ENCODE results near the gene DCDC2B.

The DCDC2B gene

DNA sequence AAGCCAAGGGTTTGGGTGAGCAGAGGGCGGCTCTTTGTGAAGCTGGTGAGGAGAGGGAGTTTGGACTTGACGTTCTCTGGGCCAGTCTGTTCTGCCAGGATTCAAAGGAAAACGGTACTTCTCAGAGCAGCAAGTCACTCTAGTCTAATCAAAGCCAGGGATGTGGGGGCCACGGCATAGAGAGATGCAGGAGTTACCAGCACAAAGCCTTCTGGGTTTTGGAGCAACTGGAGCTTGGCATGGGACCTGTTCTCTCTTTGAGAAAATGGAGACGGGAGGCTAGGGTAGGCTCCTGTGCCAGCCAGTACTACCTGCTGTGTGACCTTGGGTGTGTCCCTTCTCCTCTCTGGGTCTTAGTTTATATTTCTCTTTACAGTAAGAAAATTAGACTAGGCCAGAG is 27.3 kb upstream of the DCDC2B start:
- H3K9ac ChIP-seq (ENCODE audit: low read length) = no peak overlapping the region
- H3K27ac ChIP-seq (ENCODE audit: low read length) = no peak overlapping the region
- no peaks in the 10 kb centered on the region for H3K27me3 ChIP-seq (ENCODE audit: control insufficient read depth, insufficient read depth, low read length)
- H3K36me3 ChIP-seq (ENCODE audit: control insufficient read depth, low read depth, low read length) = peaks cover 40% of the 10 kb centered on the region
- no peak overlapping the region for H3K4me3 ChIP-seq (ENCODE audit: low read length)
- H3K4me1 ChIP-seq (ENCODE audit: control insufficient read depth, low read depth, low read length) = peaks cover 15% of the 10 kb centered on the region
- H3K9me3 ChIP-seq (ENCODE audit: control insufficient read depth, low read depth, low read length) = no peaks in the 10 kb centered on the region

DNA sequence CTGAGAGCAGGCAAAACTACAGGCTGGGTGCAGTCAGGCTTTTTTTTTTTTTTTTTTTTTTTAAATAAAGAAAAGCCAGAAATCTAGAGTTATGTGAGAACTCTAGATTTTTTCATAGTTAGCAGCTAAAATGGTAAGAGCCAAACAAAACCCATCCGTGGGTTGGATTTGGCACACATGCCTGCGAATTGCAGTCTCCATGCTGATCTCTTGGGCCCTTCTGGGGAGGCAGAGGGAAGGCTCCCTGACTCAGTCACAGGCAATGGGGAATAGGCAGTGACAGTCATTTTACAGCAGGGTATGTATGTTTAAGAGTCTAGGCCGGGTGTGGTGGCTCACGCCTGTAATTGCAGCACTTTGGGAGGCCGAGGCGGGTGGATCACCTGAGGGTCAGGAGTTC is 26.8 kb upstream of the DCDC2B start:
- peaks cover 43% of the 10 kb centered on the region for H3K36me3 ChIP-seq (ENCODE audit: control insufficient read depth, low read depth, low read length)
- no peak overlapping the region for H3K27ac ChIP-seq (ENCODE audit: low read length)
- H3K4me3 ChIP-seq (ENCODE audit: low read length) = no peak overlapping the region
- H3K9ac ChIP-seq (ENCODE audit: low read length) = no peak overlapping the region
- no peaks in the 10 kb centered on the region for H3K9me3 ChIP-seq (ENCODE audit: control insufficient read depth, low read depth, low read length)
- peaks cover 15% of the 10 kb centered on the region for H3K4me1 ChIP-seq (ENCODE audit: control insufficient read depth, low read depth, low read length)
- no peaks in the 10 kb centered on the region for H3K27me3 ChIP-seq (ENCODE audit: control insufficient read depth, insufficient read depth, low read length)

DNA sequence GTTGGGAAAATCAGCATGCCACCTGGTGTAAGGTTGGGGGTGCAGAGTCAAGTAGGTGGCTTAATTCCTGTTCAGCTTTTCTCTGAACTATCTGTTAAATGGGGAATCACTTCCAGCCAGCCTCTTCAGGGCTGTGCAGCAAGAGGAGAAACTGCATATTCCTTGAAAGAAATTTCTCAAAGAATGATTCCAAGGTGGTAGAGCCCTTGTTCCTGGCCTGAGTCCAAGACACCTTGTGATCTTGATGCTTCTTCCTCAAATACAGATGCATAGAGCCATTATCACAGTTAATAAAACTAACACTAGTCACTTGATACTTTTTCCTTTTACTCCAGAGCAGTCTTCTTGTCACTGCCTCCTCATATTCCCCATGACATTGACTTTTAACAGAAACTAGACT is 24.2 kb upstream of the DCDC2B start:
- H3K36me3 ChIP-seq (ENCODE audit: control insufficient read depth, low read depth, low read length) = peaks cover 68% of the 10 kb centered on the region
- H3K9ac ChIP-seq (ENCODE audit: low read length) = no peak overlapping the region
- H3K27ac ChIP-seq (ENCODE audit: low read length) = no peak overlapping the region

DNA sequence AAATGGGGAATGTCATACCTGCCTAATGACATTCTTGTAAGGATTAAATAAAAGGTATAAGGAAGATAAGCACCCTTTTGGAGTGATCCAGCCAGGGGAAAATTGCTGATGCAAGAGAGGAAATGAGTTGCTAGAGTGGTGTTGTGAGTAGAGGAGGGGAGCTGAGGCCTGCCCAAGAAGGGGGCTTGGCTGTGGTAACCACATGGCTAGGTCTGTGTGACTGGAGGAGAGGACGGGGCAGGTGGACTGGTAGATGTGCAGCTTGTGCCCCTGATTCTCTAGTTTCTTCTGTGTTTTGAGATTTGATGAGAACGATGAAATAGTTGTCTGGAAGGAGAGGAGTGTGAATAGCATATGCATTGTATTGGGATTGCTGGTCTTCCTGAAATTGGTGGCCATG is 22.8 kb upstream of the DCDC2B start:
- Histone ChIP-seq H3K4me1 (ENCODE audit: control insufficient read depth, low read depth, low read length) (peaks cover 1% of the 10 kb centered on the region), H3K27ac (ENCODE audit: low read length) (no peak overlapping the region), H3K4me3 (ENCODE audit: low read length) (no peak overlapping the region), H3K9me3 (ENCODE audit: control insufficient read depth, low read depth, low read length) (no peaks in the 10 kb centered on the region), H3K9ac (ENCODE audit: low read length) (no peak overlapping the region), H3K27me3 (ENCODE audit: control insufficient read depth, insufficient read depth, low read length) (no peaks in the 10 kb centered on the region), H3K36me3 (ENCODE audit: control insufficient read depth, low read depth, low read length) (peaks cover 79% of the 10 kb centered on the region)

More for the DNA sequence above, 24.2 kb upstream of the DCDC2B start:
- H3K4me1 ChIP-seq (ENCODE audit: control insufficient read depth, low read depth, low read length) = peaks cover 7% of the 10 kb centered on the region
- no peak overlapping the region for H3K4me3 ChIP-seq (ENCODE audit: low read length)
- H3K9me3 ChIP-seq (ENCODE audit: control insufficient read depth, low read depth, low read length) = no peaks in the 10 kb centered on the region
- H3K27me3 ChIP-seq (ENCODE audit: control insufficient read depth, insufficient read depth, low read length) = no peaks in the 10 kb centered on the region

DNA sequence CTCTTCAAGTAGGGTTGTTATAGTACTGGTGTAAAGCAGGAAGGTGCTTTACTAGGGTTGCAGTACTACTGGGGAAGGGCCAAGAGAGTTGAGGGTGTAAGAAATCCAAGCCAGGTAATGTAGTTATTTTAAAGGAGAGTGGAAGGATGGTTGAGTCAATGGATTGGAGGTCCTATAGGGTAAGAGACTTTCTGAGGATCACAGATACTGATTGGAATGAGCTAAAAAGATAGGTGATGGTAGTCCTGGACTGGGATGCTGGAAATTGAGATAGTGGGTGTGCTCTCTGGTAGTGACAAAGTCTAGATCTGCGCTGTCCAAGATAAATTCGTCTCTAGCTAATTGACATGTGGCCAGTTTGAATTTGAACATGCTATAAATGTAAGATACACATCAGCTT is 22.4 kb upstream of the DCDC2B start:
- Histone ChIP-seq H3K4me3 (ENCODE audit: low read length) (no peak overlapping the region), H3K27me3 (ENCODE audit: control insufficient read depth, insufficient read depth, low read length) (no peaks in the 10 kb centered on the region), H3K27ac (ENCODE audit: low read length) (no peak overlapping the region), H3K9ac (ENCODE audit: low read length) (no peak overlapping the region), H3K4me1 (ENCODE audit: control insufficient read depth, low read depth, low read length) (no peaks in the 10 kb centered on the region), H3K9me3 (ENCODE audit: control insufficient read depth, low read depth, low read length) (no peaks in the 10 kb centered on the region), H3K36me3 (ENCODE audit: control insufficient read depth, low read depth, low read length) (peaks cover 79% of the 10 kb centered on the region)

DNA sequence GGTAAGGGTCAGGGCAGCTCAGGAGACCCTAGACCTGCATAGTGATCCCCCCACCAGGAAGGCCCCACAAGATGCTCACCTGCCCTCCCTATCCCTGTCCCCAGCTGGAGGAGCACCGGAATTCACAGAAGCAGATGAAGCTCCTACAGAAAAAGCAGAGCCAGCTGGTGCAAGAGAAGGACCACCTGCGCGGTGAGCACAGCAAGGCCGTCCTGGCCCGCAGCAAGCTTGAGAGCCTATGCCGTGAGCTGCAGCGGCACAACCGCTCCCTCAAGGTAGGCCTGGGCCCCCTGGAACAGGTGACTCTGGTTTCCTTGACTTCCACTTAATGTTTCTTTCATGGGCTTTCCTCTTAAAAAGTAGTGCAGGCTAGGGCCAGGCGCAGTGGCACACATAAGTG is 21.0 kb upstream of the DCDC2B start:
- Histone ChIP-seq H3K4me3 (ENCODE audit: low read length) (no peak overlapping the region), H3K9ac (ENCODE audit: low read length) (no peak overlapping the region), H3K9me3 (ENCODE audit: control insufficient read depth, low read depth, low read length) (no peaks in the 10 kb centered on the region), H3K4me1 (ENCODE audit: control insufficient read depth, low read depth, low read length) (no peaks in the 10 kb centered on the region), H3K27me3 (ENCODE audit: control insufficient read depth, insufficient read depth, low read length) (no peaks in the 10 kb centered on the region), H3K27ac (ENCODE audit: low read length) (no peak overlapping the region), H3K36me3 (ENCODE audit: control insufficient read depth, low read depth, low read length) (peaks cover 81% of the 10 kb centered on the region)

DNA sequence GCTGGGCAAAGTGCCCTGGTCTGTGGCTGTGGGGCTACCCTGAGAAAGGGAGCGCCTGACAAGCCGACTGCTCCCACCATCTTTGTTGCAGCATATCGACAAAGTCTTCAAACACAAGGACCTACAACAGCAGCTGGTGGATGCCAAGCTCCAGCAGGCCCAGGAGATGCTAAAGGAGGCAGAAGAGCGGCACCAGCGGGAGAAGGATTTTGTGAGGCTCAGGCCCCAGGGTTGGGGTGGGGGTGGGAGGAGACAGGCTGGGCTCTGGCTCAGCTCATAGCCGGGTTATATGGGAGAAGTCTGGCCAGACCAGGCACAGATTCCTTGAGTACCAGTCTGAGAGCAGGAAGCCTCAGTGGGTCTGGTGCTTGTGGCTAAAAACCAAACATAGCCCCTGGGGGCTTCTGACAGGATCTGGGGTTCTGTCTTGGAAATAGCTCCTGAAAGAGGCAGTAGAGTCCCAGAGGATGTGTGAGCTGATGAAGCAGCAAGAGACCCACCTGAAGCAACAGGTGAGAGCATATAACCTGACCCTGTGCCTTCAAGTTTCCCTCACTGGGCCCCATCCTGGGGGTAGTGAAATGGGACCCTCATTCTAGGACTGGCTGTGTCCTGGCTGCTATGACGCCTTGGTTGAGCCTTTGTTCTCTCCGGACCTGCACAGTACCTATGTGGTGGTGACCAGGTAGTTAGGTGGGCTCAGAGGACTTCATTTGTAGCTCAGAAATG is 16.5 kb upstream of the DCDC2B start:
- H3K9me3 ChIP-seq (ENCODE audit: control insufficient read depth, low read depth, low read length) = no peaks in the 10 kb centered on the region
- H3K27me3 ChIP-seq (ENCODE audit: control insufficient read depth, insufficient read depth, low read length) = no peaks in the 10 kb centered on the region
- no peaks in the 10 kb centered on the region for H3K4me1 ChIP-seq (ENCODE audit: control insufficient read depth, low read depth, low read length)
- H3K9ac ChIP-seq (ENCODE audit: low read length) = no peak overlapping the region
- H3K4me3 ChIP-seq (ENCODE audit: low read length) = no peak overlapping the region
- H3K27ac ChIP-seq (ENCODE audit: low read length) = no peak overlapping the region
- H3K36me3 ChIP-seq (ENCODE audit: control insufficient read depth, low read depth, low read length) = peaks cover 98% of the 10 kb centered on the region

DNA sequence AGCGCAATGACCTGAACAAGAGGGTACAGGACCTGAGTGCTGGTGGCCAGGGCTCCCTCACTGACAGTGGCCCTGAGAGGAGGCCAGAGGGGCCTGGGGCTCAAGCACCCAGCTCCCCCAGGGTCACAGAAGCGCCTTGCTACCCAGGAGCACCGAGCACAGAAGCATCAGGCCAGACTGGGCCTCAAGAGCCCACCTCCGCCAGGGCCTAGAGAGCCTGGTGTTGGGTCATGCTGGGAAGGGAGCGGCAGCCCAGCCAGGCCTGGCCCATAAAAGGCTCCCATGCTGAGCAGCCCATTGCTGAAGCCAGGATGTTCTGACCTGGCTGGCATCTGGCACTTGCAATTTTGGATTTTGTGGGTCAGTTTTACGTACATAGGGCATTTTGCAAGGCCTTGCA is 13.9 kb upstream of the DCDC2B start:
- no peak overlapping the region for H3K9ac ChIP-seq (ENCODE audit: low read length)
- no peaks in the 10 kb centered on the region for H3K27me3 ChIP-seq (ENCODE audit: control insufficient read depth, insufficient read depth, low read length)
- H3K27ac ChIP-seq (ENCODE audit: low read length) = no peak overlapping the region
- no peaks in the 10 kb centered on the region for H3K9me3 ChIP-seq (ENCODE audit: control insufficient read depth, low read depth, low read length)
- H3K36me3 ChIP-seq (ENCODE audit: control insufficient read depth, low read depth, low read length) = peaks cover 82% of the 10 kb centered on the region
- H3K4me1 ChIP-seq (ENCODE audit: control insufficient read depth, low read depth, low read length) = peaks cover 13% of the 10 kb centered on the region
- H3K4me3 ChIP-seq (ENCODE audit: low read length) = no peak overlapping the region

DNA sequence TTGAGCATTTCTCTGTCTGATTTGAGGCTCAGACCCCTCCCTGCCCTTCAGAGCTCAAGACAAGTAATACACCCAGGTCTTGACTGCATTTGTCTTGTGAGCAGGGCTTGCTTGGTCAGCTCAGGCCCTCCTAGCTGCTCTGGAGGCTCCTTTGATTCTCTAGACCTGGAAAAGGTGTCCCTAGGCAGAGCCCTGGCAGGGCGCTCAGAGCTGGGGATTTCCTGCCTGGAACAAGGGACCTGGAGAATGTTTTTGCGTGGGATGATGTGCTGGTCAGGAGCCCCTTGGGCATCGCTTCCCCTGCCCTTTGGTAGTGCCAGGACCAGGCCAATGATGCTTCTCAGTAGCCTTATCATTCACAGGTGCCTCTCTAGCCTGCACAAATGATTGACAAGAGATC is 13.4 kb upstream of the DCDC2B start:
- Histone ChIP-seq H3K9me3 (ENCODE audit: control insufficient read depth, low read depth, low read length) (no peaks in the 10 kb centered on the region), H3K27ac (ENCODE audit: low read length) (no peak overlapping the region), H3K4me1 (ENCODE audit: control insufficient read depth, low read depth, low read length) (peaks cover 16% of the 10 kb centered on the region), H3K27me3 (ENCODE audit: control insufficient read depth, insufficient read depth, low read length) (no peaks in the 10 kb centered on the region), H3K9ac (ENCODE audit: low read length) (no peak overlapping the region), H3K36me3 (ENCODE audit: control insufficient read depth, low read depth, low read length) (peaks cover 76% of the 10 kb centered on the region), H3K4me3 (ENCODE audit: low read length) (no peak overlapping the region)

DNA sequence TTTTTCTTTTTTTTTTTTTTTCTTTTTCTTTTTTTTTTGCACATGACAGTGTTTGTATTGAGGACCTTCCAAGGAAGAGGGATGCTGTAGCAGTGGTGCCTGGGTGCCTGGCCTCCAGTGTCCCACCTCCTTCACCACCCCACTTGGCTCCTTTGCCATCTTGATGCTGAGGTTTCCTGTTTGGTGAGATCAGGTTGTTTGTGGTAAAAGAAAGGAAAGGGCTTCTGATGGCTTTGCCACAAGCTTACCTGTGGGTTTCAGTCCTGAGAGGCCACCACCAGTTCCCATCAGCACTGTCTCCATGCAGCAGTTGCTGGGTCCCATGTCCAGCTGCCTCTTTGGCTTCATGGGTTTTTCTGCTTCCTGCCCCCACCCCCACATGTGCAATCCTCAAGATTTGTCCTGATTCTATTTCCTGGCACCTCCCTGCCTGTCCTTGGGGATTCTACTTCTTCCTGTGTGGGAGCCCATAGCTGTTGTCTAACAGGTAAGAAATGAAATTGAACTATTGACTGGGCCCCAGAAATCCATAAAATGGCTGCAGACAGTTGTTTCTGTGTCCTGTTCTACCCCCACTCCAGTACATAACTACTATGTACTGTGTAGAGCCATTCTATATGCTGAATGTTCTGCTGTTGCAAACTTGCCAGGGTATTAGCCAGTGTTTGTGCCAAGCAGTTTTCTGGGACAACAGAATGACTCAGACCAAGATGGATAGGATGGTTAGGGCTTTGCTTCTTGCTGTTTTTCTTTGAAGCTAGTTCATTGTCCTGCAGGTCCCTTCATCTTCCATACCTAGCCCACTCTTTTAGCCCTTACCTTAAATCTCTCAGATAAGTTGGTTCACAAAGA is 12.7 kb upstream of the DCDC2B start:
- Histone ChIP-seq H3K36me3 (ENCODE audit: control insufficient read depth, low read depth, low read length) (peaks cover 70% of the 10 kb centered on the region), H3K27ac (ENCODE audit: low read length) (no peak overlapping the region), H3K4me1 (ENCODE audit: control insufficient read depth, low read depth, low read length) (peaks cover 17% of the 10 kb centered on the region)

DNA sequence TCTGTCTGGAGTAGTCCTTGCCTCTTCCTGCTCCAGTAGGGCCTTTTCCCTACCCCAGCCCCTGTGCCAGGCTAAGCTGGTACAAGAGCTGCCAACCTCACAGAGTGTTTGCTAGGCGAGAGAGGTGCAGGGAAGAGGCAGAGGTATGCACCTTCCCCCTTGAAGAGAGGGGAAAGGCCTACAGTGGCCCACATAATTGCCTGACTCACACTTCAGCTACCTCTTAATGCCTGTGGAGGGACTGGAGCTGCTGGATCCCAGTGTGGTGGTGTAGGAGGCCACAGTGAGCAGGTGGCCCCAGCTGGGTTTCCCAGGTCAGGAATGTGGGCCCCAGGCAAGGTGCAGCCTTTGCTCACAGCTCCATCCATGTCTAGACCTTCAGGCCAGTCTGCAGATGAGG is 11.8 kb upstream of the DCDC2B start:
- Histone ChIP-seq H3K9me3 (ENCODE audit: control insufficient read depth, low read depth, low read length) (no peaks in the 10 kb centered on the region), H3K4me3 (ENCODE audit: low read length) (no peak overlapping the region), H3K9ac (ENCODE audit: low read length) (no peak overlapping the region), H3K27me3 (ENCODE audit: control insufficient read depth, insufficient read depth, low read length) (no peaks in the 10 kb centered on the region), H3K36me3 (ENCODE audit: control insufficient read depth, low read depth, low read length) (peaks cover 61% of the 10 kb centered on the region), H3K27ac (ENCODE audit: low read length) (no peak overlapping the region), H3K4me1 (ENCODE audit: control insufficient read depth, low read depth, low read length) (peaks cover 24% of the 10 kb centered on the region)

More for the DNA sequence above, 12.7 kb upstream of the DCDC2B start:
- Histone ChIP-seq H3K27me3 (ENCODE audit: control insufficient read depth, insufficient read depth, low read length) (no peaks in the 10 kb centered on the region), H3K4me3 (ENCODE audit: low read length) (no peak overlapping the region), H3K9me3 (ENCODE audit: control insufficient read depth, low read depth, low read length) (no peaks in the 10 kb centered on the region), H3K9ac (ENCODE audit: low read length) (no peak overlapping the region)

DNA sequence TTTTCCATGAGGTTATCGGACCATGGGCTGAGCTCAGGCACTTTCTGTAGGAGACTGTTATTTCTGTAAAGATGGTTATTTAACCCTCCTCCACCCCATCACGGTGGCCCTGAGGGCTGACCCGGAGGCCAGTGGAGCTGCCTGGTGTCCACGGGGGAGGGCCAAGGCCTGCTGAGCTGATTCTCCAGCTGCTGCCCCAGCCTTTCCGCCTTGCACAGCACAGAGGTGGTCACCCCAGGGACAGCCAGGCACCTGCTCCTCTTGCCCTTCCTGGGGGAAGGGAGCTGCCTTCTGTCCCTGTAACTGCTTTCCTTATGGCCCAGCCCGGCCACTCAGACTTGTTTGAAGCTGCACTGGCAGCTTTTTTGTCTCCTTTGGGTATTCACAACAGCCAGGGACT is 11.1 kb upstream of the DCDC2B start:
- Histone ChIP-seq H3K9me3 (ENCODE audit: control insufficient read depth, low read depth, low read length) (no peaks in the 10 kb centered on the region), H3K9ac (ENCODE audit: low read length) (no peak overlapping the region), H3K4me1 (ENCODE audit: control insufficient read depth, low read depth, low read length) (peaks cover 25% of the 10 kb centered on the region), H3K4me3 (ENCODE audit: low read length) (no peak overlapping the region), H3K27ac (ENCODE audit: low read length) (no peak overlapping the region), H3K27me3 (ENCODE audit: control insufficient read depth, insufficient read depth, low read length) (no peaks in the 10 kb centered on the region), H3K36me3 (ENCODE audit: control insufficient read depth, low read depth, low read length) (peaks cover 54% of the 10 kb centered on the region)

All from iPS-18a (cell line).